HG02884 (cell line): ENCODE results near the gene LRRC43.
"Not testable (repeated sequence)": the region's sequence is repeated elsewhere in the genome, so short reads cannot be mapped to it uniquely, and the experiment has no call there.

Experiments
- ATAC-seq: cut with Tn5 transposase; IDR thresholded peaks from one replicate; pipeline ENCODE4 v1.9.1; 2021; ENCODE audit warnings: mild to moderate bottlenecking, moderate library complexity; ENCODE audit not compliant: unreplicated experiment

Gene LRRC43

DNA sequence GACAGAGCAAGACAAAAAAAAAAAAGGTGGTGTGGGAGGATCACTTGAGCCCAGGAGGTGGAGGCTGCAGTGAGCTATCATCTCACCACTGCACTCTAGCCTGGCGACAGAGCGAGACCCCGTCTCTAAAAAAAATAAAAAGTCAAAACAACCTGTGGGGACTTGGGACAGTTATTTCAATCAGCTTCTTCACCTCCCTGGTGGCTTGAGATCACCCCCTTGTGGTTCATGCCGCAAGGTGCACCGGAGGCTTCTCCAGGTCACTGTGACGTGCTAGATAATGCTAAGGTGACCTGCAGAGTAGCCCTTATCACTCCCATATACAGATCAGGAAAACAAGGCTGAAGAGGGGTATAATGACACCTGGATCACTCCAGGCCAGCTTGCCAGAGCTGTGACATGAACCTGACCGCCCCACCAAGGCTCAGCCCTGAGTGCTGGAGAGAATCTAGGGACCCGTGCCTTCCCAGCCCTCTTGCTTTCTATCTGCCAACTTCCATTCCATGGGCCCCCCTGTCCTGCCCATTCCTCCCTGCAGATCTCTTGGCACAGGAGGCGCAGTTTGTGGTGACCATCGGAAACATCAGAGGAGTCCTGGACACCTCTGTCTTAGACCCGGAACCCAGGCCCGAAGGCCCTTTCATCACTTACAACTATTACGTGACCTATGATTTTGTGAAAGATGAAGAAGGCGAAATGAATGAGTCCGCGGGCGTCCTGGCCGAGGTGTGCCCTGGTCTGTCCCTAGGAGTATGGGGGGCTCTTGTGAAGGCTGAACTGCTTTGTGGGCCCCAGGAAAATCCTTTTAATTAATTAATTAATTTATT lies 8.1 kb downstream of the LRRC43 start:
- ATAC-seq = no peak

DNA sequence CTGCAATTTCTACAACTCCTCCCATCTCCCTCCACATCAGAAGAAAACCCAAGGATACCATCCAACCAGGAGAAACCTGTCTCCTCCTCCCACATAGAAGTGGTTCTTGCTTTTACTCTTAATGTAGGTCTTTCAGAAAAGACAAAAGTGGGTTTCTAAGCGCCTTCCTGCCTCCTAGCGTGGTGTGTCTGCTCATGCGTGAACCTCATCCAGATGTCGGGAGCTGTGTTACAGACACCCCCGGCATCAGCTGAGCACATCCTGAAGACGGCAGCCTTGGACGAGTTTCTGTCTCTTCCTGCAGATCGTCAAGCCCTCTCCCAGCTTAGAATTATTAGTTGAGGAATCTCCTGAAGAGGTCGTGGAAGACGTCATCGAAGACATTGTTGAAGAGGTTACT lies 9.5 kb downstream of the LRRC43 start:
- ATAC-seq = no peak

- no peak for ATAC-seq
Measured at GRCh38 chr12:122194804-122195203, 11.9 kb downstream of the LRRC43 start.

DNA sequence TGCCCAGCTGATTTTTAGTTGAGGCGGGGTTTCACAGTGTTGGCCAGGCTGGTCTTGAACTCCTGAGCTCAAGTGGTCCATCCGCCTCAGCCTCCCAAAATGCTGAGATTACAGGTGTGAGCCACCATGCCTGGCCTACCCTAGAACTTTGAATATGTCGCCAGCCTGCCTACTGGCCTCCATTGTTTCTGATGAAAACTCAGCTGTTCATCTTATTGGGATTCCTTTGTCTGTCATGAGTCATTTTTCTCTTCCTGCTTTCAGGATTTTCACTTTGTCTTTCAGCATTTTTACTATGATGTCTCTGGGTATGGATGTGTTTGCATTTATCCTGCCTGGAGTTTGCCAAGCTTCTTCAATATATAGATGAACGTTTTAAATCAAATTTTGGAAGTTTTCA lies 12.5 kb downstream of the LRRC43 start:
- ATAC-seq = no peak

- no peak for ATAC-seq
Measured at GRCh38 chr12:122197612-122197966, 14.7 kb downstream of the LRRC43 start.

DNA sequence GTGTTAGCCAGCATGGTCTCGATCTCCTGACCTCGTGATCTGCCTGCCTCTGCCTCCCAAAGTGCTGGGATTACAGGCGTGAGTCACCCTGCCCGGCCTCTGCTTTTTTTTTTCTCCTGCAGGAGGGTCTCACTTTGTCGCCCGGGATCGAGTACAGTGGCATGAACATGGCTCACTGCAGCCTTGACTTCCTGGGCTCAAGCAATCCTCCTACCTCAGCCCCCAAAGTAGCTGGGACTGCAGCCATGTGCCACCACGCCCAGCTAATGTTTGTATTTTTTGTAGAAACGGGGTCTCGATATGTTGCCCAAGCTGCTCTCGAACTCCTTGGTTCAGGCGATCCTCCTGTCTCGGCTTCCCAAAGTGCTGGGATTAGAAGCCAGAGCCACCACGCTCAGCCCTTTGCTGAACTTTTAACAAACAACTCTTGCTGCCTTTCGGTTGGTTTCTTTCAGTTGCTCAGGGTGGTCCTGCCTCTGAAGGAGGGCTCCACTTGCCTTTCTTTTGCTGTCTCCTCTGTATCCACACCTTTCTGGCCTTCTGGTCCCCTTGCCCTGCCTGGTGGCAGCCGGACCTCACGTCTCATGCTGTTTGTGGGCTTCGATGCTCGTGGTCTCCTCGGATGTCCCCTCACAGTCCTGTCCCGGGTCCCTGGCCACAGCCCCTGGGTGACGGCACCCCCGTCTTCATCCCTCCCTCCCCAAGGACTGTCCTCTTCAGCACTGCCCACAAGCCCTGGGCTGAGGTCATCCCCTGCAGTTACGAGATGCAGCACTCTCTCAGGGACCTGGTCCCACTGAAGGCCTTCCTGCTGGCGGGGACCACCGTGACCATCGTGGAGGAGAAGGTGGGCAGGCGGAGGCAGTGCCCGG lies 16.8 kb downstream of the LRRC43 start:
- ATAC-seq = no peak

DNA sequence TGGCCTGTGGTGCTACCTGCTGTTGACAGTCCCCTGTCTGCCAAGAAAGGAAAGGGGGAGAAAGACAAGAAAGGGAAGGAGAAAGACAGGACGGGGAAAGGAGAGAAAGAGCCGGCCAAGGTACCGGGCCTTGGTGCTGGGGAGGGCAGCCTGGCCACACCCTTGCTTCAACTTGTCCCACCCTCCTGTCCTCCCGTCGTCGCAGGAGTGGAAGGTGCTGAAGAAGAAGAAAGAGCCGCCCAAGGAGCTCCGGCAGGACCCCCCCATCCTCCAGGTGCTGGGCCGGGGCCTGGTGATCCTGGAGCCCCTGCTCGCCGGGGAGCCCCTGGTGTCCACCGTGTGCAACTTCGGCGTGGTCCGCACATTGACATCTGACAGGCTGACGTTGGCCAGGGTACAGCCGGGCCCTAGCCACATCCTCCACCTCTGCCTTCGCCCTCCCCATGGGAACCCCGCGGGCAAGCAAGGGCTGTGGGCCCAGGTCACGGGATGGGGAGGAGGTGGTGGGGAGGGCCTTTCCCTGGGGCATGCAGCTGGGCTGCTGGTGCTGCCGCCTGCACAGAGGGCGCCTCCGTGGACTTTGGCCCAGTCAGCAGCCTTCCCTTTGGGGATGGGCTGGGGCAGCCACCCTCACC lies 17.7 kb downstream of the LRRC43 start:
- no peak for ATAC-seq

GRCh38 chr12:122201381-122201780 lies 18.5 kb downstream of the LRRC43 start:
- no peak for ATAC-seq

DNA sequence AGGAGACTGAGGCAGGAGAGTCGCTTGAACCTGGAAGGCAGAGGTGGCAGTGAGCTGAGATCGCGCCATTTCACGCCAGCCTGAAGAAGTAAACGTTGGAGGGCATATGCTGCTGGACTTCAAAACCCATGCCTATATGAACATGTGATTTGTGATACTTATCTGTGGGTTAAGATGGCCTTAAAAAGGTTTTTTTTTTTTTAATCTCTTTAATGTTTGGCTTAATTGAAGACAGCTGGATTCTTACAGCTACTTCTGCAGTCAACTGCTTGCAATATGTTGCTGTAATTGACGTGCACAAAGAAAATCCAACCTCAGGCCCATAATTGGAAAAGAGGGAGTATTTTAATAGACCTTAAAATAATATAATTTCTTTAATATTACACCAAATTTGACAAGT lies 19.1 kb downstream of the LRRC43 start:
- ATAC-seq = no peak

- ATAC-seq = not testable (repeated sequence)
Measured at GRCh38 chr12:122202811-122203210, 19.9 kb downstream of the LRRC43 start.

GRCh38 chr12:122203301-122204166 lies 20.6 kb downstream of the LRRC43 start, which contains the start of gene B3GNT4:
Gene B3GNT4, plus strand, starts transcription at chr12:122203709. Its CDS starts 910 bp downstream, at chr12:122204619.
- no peak for ATAC-seq

DNA sequence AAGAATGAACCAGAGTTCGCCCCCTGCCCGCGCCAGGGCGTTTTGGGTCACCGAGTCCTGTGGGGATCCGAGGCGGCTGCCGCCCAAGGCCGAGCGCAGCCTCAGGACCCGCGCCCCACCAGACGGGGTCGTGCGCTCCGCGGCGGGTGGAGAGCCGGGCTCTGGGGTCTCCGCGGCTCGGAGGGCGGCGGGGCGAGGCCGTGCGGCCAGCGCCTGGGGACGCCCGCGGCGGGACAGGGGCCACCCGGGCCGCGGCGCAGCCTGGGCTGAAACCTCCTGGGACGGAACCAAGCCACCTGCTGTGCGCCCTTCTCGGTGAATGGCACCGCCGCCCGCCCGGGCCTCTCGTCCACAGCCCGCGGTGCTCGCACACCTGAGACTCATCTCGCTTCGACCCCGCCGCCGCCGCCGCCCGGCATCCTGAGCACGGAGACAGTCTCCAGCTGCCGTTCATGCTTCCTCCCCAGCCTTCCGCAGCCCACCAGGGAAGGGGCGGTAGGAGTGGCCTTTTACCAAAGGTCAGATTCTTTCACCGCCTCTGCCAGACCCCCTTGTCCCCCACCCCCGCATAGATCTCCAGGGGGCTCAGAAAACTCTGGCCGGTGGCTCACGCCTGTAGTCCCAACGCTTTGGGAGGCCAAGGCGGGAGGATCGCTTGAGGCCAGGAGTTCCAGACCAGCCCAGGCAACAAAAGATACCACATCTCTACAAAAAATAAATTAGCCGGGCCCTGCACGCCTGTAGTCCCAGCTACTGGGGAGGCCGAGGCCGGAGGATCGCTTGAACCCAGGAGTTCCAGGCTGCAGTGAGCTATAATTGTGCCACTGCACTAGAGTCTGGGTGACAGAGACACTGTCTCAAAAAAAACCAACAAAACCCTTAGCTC lies 21.5 kb downstream of the LRRC43 start:
- ATAC-seq = no peak

DNA sequence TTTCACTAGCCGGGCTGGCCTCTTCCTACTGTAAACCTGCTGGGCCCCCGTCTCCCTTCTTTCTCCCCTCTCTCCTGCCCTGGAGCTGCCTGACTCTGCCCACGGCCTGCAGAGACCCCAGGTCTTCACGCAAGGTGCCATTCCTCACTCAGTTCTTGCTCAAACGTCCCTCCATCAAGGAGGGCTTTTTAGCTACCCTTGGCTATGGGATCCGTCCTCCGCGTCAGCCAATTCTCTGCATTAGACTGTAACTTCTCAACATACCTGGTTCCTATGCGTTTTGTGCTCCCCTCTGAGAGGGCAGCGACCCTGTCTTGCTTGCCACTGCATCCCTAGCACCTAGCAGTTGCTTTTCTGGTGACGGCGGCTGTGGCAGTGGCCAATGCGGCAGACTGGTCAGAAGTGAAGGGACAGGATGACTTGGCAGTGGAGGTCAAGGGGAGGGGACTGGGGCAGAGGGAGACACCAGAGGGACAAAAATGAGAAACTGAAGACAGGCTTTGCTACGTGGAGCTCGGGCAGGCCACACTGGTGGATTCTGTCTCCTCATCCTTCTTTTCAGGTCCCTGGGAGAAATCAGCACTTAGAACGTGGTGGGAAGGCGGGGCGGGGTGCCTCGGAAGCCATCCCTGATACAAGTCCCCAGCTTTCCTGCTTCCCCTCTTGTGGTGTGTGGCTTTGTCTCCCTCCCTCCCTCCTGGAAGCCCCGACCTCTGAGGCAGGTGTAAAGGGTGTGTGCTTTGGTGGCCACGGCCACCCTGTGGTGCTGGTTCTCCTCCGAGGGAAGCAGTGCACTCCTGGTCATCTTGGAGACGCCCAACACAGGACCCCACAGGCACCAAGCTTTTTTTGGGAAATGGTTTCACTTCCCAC lies 22.4 kb downstream of the LRRC43 start:
- ATAC-seq = no peak

- no peak for ATAC-seq
Measured at GRCh38 chr12:122206111-122206881, 23.4 kb downstream of the LRRC43 start.

DNA sequence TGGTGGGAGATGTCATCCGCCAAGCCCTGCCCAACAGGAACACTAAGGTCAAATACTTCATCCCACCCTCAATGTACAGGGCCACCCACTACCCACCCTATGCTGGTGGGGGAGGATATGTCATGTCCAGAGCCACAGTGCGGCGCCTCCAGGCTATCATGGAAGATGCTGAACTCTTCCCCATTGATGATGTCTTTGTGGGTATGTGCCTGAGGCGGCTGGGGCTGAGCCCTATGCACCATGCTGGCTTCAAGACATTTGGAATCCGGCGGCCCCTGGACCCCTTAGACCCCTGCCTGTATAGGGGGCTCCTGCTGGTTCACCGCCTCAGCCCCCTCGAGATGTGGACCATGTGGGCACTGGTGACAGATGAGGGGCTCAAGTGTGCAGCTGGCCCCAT lies 24.1 kb downstream of the LRRC43 start:
- no peak for ATAC-seq

DNA sequence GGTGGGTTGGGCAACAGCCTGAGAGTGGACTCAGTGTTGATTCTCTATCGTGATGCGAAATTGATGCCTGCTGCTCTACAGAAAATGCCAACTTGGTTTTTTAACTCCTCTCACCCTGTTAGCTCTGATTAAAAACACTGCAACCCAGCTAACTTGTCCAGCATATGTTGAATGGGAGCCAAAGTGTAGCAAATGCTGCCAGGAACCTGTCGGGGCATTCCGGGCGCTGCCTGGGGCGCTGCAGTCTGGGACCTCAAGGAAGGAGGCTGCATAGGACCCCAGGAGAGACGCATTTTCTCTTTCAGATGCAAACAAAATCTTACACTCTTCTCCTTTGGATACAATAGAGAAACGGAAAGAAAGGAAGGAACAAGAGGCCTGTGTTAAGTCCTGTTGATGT lies 24.5 kb downstream of the LRRC43 start:
- no peak for ATAC-seq

GRCh38 chr12:122208073-122208820 lies 25.3 kb downstream of the LRRC43 start:
- ATAC-seq = no peak
